Measurements from ENCODE around the gene FSCN2.

GRCh38 chr17:81489012-81489997 lies 38.9 kb upstream of the FSCN2 start:
- no peak for TF ChIP-seq CTCF (conservative IDR thresholded peaks at IDR 0.05; ENCODE audit: low read length)
- TF ChIP-seq EZH2phosphoT487 (IDR thresholded peaks at IDR 0.05; ENCODE audit: borderline replicate concordance, low read depth, low read length) = no peak

Data from OCI-LY7 (cell line).